Spleen (tissue), 7 donors: Measurements from ENCODE around the gene SRD5A2.

Experiments used
- POLR2AphosphoS5 ChIP-seq, 3 donors: sonication (generic); formaldehyde crosslinking; IDR thresholded peaks; one replicate each; pipeline ENCODE4 v1.5.1; 2017; ENCODE audit warnings: antibody characterized with exemption in 3 of 3
- TF ChIP-seq, protein P1 (sequence below), 11 experiments: fragments of 200-600 bp in 7 of 11; fragments of 450-650 bp in 4 of 11; sonication (generic) in 4 of 11; IDR thresholded peaks in 8 of 11; conservative IDR thresholded peaks in 3 of 11; 1 replicate in 7 of 11; 2 replicates in 4 of 11; pipeline versions ENCODE4 v1.4.0 to v1.8.0; 2016 to 2021; ENCODE audit warnings: antibody characterized with exemption in 11 of 11, inconsistent platforms in 4 of 11, mild to moderate bottlenecking in 1 of 11
- donor health status: DM: no; HTN: no; CAD: no; lungs with moderate emphysema.
- donor health status: DM: no; HTN: no; CAD: no.
- donor health status: DM: no; HTN: no; CAD: no.

DNA sequence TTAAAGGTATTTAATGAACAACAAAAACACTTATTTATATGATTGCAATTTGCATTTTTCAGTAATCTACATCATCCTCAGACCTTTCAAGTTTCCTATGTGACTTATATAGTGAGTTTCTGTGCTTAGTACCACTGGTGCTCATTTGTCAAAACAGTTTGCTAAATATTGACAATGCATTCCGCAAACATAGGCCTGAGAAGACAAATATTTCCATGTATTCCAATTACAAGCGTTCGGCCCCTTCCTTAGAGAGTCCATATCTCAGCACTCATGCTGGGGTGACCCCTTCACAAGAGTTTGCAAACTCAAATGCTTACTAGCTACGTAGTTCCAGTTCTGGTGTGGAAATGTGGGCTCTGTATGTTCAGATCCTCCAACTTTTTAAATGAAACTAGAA lies 56.1 kb downstream of the SRD5A2 start:
- TF ChIP-seq, protein P1, sequence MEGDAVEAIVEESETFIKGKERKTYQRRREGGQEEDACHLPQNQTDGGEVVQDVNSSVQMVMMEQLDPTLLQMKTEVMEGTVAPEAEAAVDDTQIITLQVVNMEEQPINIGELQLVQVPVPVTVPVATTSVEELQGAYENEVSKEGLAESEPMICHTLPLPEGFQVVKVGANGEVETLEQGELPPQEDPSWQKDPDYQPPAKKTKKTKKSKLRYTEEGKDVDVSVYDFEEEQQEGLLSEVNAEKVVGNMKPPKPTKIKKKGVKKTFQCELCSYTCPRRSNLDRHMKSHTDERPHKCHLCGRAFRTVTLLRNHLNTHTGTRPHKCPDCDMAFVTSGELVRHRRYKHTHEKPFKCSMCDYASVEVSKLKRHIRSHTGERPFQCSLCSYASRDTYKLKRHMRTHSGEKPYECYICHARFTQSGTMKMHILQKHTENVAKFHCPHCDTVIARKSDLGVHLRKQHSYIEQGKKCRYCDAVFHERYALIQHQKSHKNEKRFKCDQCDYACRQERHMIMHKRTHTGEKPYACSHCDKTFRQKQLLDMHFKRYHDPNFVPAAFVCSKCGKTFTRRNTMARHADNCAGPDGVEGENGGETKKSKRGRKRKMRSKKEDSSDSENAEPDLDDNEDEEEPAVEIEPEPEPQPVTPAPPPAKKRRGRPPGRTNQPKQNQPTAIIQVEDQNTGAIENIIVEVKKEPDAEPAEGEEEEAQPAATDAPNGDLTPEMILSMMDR (IDR thresholded peaks at IDR 0.05 in 8 of 11, conservative IDR thresholded peaks at IDR 0.05 in 3 of 11), result no peak
- no peak for TF ChIP-seq POLR2AphosphoS5 (IDR thresholded peaks at IDR 0.05)
